SK-N-SH (cell line): Measurements from ENCODE around the gene MACIR.

Experiments used
- EP300 ChIP-seq, 2 experiments: IDR thresholded peaks; 2 replicates each; pipeline versions ENCODE4 v1.4.0 to v1.6.1; 2012; ENCODE audit warnings: borderline replicate concordance in 1 of 2, low read depth in 1 of 2, low read length in 1 of 2
- EZH2phosphoT487 ChIP-seq: fragments of 200-600 bp; sonication (generic); IDR thresholded peaks from 2 replicates; pipeline ENCODE4 v1.6.1; 2017; ENCODE audit warnings: low read depth, mixed run types, mild to moderate bottlenecking, antibody characterized with exemption, moderate library complexity, borderline replicate concordance
- FOXJ3 ChIP-seq: sonication (generic); formaldehyde crosslinking; IDR thresholded peaks from 2 replicates; pipeline ENCODE4 v1.5.1; 2020; ENCODE audit warnings: mild to moderate bottlenecking, missing genetic modification reagents
- GABPA ChIP-seq: IDR thresholded peaks from 2 replicates; pipeline ENCODE4 v1.4.0; 2012; ENCODE audit warnings: low read depth, mild to moderate bottlenecking
- GATA2 ChIP-seq: sonication (generic); formaldehyde crosslinking; IDR thresholded peaks from 2 replicates; pipeline ENCODE4 v1.5.0; 2020; ENCODE audit warnings: mild to moderate bottlenecking, missing genetic modification reagents
- JUND ChIP-seq: IDR thresholded peaks from 2 replicates; pipeline ENCODE4 v1.4.0; 2012
- MAX ChIP-seq: IDR thresholded peaks from 2 replicates; pipeline ENCODE4 v1.4.0; 2012; ENCODE audit warnings: low read depth
- MXI1 ChIP-seq: IDR thresholded peaks from 2 replicates; pipeline ENCODE4 v1.6.1; 2012; ENCODE audit warnings: mild to moderate bottlenecking, low read depth, low read length, improper control_type of control experiment
- POLR2AphosphoS5 ChIP-seq: IDR thresholded peaks from 2 replicates; pipeline ENCODE4 v1.6.1; 2012; ENCODE audit warnings: low read depth, low read length
- TCF12 ChIP-seq: IDR thresholded peaks from 2 replicates; pipeline ENCODE4 v1.4.0; 2012
- TEAD4 ChIP-seq: IDR thresholded peaks from 2 replicates; pipeline ENCODE4 v1.4.0; 2012; ENCODE audit warnings: mild to moderate bottlenecking, borderline replicate concordance; ENCODE audit not compliant: insufficient read depth
- ZBTB33 ChIP-seq: IDR thresholded peaks from 2 replicates; pipeline ENCODE4 v1.4.0; 2012; ENCODE audit warnings: low read depth, borderline replicate concordance
- TF ChIP-seq, protein P1 (sequence below): fragments of 200-600 bp; sonication (generic); IDR thresholded peaks from 2 replicates; pipeline ENCODE4 v1.6.1; 2017; ENCODE audit warnings: antibody characterized with exemption, mild to moderate bottlenecking, moderate library complexity

- TF ChIP-seq, protein P1, sequence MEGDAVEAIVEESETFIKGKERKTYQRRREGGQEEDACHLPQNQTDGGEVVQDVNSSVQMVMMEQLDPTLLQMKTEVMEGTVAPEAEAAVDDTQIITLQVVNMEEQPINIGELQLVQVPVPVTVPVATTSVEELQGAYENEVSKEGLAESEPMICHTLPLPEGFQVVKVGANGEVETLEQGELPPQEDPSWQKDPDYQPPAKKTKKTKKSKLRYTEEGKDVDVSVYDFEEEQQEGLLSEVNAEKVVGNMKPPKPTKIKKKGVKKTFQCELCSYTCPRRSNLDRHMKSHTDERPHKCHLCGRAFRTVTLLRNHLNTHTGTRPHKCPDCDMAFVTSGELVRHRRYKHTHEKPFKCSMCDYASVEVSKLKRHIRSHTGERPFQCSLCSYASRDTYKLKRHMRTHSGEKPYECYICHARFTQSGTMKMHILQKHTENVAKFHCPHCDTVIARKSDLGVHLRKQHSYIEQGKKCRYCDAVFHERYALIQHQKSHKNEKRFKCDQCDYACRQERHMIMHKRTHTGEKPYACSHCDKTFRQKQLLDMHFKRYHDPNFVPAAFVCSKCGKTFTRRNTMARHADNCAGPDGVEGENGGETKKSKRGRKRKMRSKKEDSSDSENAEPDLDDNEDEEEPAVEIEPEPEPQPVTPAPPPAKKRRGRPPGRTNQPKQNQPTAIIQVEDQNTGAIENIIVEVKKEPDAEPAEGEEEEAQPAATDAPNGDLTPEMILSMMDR = no peak
- TF ChIP-seq MAX (no peak), EP300 (IDR thresholded peaks at IDR 0.05; ENCODE audit: borderline replicate concordance in 1 of 2, low read depth in 1 of 2, low read length in 1 of 2) (no peak), GABPA (no peak), EZH2phosphoT487 (no peak), MXI1 (no peak), TEAD4 (no peak), FOXJ3 (CRISPR knock-in tag) (no peak), GATA2 (CRISPR knock-in tag) (no peak), JUND (no peak), POLR2AphosphoS5 (no peak), ZBTB33 (no peak), TCF12 (no peak)
Observed at GRCh38 chr5:103263054-103263453, 4.5 kb downstream of the MACIR start.
